ENCODE data around the gene INTS11.
A peak's percentile ranks its signal among the peaks of the same experiment; 100 is the strongest.

Gene INTS11

GRCh38 chr1:1296070-1297061 is 28.1 kb downstream of the INTS11 start:
- no peak for DNase-seq

GRCh38 chr1:1295154-1295923 is 29.1 kb downstream of the INTS11 start:
- DNase-seq = no peak

GRCh38 chr1:1294250-1294890 is 30.1 kb downstream of the INTS11 start:
- no peak for DNase-seq

GRCh38 chr1:1293263-1294249 is 30.9 kb downstream of the INTS11 start:
- DNase-seq = no peak

- DNase-seq = no peak
Observed at GRCh38 chr1:1292851-1293250, 31.6 kb downstream of the INTS11 start.

- DNase-seq = no peak
Observed at GRCh38 chr1:1292442-1292779, 32.0 kb downstream of the INTS11 start.

- peak; percentile 71 for DNase-seq
Observed at GRCh38 chr1:1291548-1292441, 32.7 kb downstream of the INTS11 start.

- DNase-seq = no peak
Observed at GRCh38 chr1:1291023-1291528, 33.4 kb downstream of the INTS11 start.

- DNase-seq = peak; percentile 61
Observed at GRCh38 chr1:1290238-1290731, 34.2 kb downstream of the INTS11 start.

GRCh38 chr1:1287288-1288110 is 37.0 kb downstream of the INTS11 start:
- no peak for DNase-seq

- DNase-seq = no peak
Observed at GRCh38 chr1:1286313-1287261, 37.9 kb downstream of the INTS11 start.

GRCh38 chr1:1285611-1286311 is 38.7 kb downstream of the INTS11 start:
- DNase-seq = no peak

GRCh38 chr1:1285102-1285571 is 39.3 kb downstream of the INTS11 start:
- DNase-seq = no peak

GRCh38 chr1:1284221-1285101 is 40.0 kb downstream of the INTS11 start:
- no peak for DNase-seq

- DNase-seq = no peak
Observed at GRCh38 chr1:1283821-1284220, 40.6 kb downstream of the INTS11 start.

- DNase-seq = no peak
Observed at GRCh38 chr1:1282998-1283397, 41.5 kb downstream of the INTS11 start.
